ENCODE results near the gene STARD8.

DNA sequence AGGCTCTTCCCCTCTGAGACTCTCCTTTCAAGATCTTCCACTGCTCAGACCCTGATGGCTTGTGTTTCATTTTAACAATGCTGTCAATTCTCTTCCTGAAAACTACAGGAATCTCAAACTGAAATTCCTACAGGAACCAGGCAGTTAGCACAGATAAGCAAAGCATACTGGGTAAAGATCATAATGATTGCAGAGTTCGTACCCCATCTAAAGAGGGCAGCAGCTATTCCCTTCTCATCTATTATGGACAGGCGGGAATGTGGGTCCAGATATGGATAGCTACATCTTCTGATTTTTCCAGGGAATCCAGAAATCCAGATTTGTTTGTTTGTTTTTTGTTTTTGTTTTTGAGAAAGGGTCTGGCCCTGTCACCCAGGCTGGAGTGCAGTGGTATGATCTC is 83.8 kb downstream of the STARD8 start:
- TF ChIP-seq POLR2A (IDR thresholded peaks at IDR 0.05) (no peak), POLR2AphosphoS5 (IDR thresholded peaks at IDR 0.05) (no peak)
- TF ChIP-seq, protein P1, sequence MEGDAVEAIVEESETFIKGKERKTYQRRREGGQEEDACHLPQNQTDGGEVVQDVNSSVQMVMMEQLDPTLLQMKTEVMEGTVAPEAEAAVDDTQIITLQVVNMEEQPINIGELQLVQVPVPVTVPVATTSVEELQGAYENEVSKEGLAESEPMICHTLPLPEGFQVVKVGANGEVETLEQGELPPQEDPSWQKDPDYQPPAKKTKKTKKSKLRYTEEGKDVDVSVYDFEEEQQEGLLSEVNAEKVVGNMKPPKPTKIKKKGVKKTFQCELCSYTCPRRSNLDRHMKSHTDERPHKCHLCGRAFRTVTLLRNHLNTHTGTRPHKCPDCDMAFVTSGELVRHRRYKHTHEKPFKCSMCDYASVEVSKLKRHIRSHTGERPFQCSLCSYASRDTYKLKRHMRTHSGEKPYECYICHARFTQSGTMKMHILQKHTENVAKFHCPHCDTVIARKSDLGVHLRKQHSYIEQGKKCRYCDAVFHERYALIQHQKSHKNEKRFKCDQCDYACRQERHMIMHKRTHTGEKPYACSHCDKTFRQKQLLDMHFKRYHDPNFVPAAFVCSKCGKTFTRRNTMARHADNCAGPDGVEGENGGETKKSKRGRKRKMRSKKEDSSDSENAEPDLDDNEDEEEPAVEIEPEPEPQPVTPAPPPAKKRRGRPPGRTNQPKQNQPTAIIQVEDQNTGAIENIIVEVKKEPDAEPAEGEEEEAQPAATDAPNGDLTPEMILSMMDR (IDR thresholded peaks at IDR 0.05 in 8 of 11, conservative IDR thresholded peaks at IDR 0.05 in 3 of 11): no peak
